ENCODE data around the gene NEUROD4. TPM values are rescaled to one million over a fixed set of nuclear protein-coding genes. Genes with fewer than 3 reads are reported as not detected.
"Not testable (repeated sequence)": the region's sequence is repeated elsewhere in the genome, so short reads cannot be mapped to it uniquely, and the experiment has no call there.

NEUROD4 gene
- total RNA-seq, 1 experiment from 2014 or later = not detected

DNA sequence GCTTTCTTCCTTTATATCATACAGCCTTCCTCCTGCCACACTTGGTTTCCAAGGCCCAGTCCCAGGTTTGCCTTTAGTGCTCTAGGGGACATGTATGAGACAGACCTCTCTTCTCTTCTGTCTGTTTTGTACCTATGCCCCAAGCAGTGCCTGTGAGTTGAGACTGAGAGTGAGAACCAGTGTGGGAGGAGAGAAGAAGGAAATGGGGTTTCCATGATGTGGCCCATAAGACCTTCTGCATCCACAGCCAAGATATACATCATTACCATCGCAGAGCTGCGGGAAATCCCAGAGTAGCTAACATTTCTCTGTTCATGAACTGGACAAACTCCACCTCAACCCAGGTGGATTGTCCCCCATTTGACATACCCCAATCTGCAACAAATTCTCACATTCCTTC lies 38.0 kb upstream of the NEUROD4 start:
- CTCF ChIA-PET = no interaction called here
- Histone ChIP-seq H3K4me1 (ENCODE audit: insufficient read depth, low read length, poor library complexity, severe bottlenecking) (no peaks in the 10 kb centered on the region), H3K36me3 (ENCODE audit: insufficient read depth, low read length, poor library complexity, severe bottlenecking) (no peaks in the 10 kb centered on the region), H3K9me3 (ENCODE audit: low read depth, low read length, poor library complexity, severe bottlenecking) (no peaks in the 10 kb centered on the region), H3K27ac (ENCODE audit: low read depth, low read length, poor library complexity, severe bottlenecking) (no peak overlapping the region), H3K27me3 (replicated peaks; ENCODE audit: insufficient read depth, low read depth, low read length, poor library complexity) (no peaks in the 10 kb centered on the region), H3K4me3 (ENCODE audit: low read depth, low read length, poor library complexity, severe bottlenecking) (no peak overlapping the region)
- DNase-seq (ENCODE audit: low spot score) = no peak
- TF ChIP-seq EZH2 (IDR thresholded peaks at IDR 0.05; ENCODE audit: borderline replicate concordance, low read depth, low read length, poor library complexity, severe bottlenecking) = no peak
- no peak for TF ChIP-seq CTCF (conservative IDR thresholded peaks at IDR 0.05; ENCODE audit: low read depth, low read length)
- POLR2A ChIA-PET (ENCODE audit: low non-redundant PET) = no interaction called here
- intact Hi-C loops (cut with micrococcal nuclease; ENCODE audit: unreplicated experiment) = no loop called here
- no TSS peak for BruUV-seq (replicated peaks)

DNA sequence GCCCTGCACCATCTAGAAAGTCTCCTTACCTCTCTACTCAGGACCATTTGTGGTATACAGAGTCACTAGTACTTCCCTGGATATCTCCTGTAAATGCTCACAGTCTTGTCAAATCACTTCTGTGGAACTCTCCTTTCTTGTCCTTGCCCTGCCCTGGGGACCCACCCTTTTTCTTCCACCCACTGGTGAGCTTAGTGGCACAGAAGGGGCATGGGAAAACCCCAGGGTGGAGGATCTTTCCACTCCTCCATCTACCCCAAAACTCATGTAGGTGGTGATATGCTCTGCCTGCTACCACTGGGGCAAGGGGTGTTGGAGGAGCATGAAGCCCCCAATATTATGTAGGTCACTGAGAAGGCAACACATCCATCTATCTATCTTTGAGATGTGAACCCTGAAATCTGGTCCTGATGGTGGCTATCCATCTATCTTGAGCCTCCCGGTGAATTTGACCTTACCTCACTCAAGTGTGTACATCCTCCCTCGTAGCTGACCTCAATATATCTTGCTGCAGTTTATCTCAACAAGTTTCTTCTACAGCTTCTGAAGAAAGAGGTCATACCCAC lies 36.2 kb upstream of the NEUROD4 start:
- H3K4me1 ChIP-seq (ENCODE audit: insufficient read depth, low read length, poor library complexity, severe bottlenecking) = no peaks in the 10 kb centered on the region
- POLR2A ChIA-PET (ENCODE audit: low non-redundant PET) = no interaction called here
- intact Hi-C loops (cut with micrococcal nuclease; ENCODE audit: unreplicated experiment) = no loop called here
- TF ChIP-seq EZH2 (IDR thresholded peaks at IDR 0.05; ENCODE audit: borderline replicate concordance, low read depth, low read length, poor library complexity, severe bottlenecking) = no peak
- TF ChIP-seq CTCF (conservative IDR thresholded peaks at IDR 0.05; ENCODE audit: low read depth, low read length) = no peak
- no peak for DNase-seq (ENCODE audit: low spot score)
- no peaks in the 10 kb centered on the region for H3K36me3 ChIP-seq (ENCODE audit: insufficient read depth, low read length, poor library complexity, severe bottlenecking)
- no peak overlapping the region for H3K27ac ChIP-seq (ENCODE audit: low read depth, low read length, poor library complexity, severe bottlenecking)
- H3K4me3 ChIP-seq (ENCODE audit: low read depth, low read length, poor library complexity, severe bottlenecking) = no peak overlapping the region
- no peaks in the 10 kb centered on the region for H3K9me3 ChIP-seq (ENCODE audit: low read depth, low read length, poor library complexity, severe bottlenecking)
- no TSS peak for BruUV-seq (replicated peaks)
- CTCF ChIA-PET = no interaction called here
- no peaks in the 10 kb centered on the region for H3K27me3 ChIP-seq (replicated peaks; ENCODE audit: insufficient read depth, low read depth, low read length, poor library complexity)

GRCh38 chr12:54984658-54985376 lies 35.0 kb upstream of the NEUROD4 start, which contains the start of gene TESPA1:
TSS of gene TESPA1 (minus strand) at chr12:54984762. CDS start at chr12:54974562, 10,200 bp downstream.
- DNase-seq (ENCODE audit: low spot score) = no peak
- H3K4me1 ChIP-seq (ENCODE audit: insufficient read depth, low read length, poor library complexity, severe bottlenecking) = no peaks in the 10 kb centered on the region
- no TSS peak for BruUV-seq (replicated peaks)
- H3K36me3 ChIP-seq (ENCODE audit: insufficient read depth, low read length, poor library complexity, severe bottlenecking) = no peaks in the 10 kb centered on the region
- no peak for TF ChIP-seq EZH2 (IDR thresholded peaks at IDR 0.05; ENCODE audit: borderline replicate concordance, low read depth, low read length, poor library complexity, severe bottlenecking)
- TF ChIP-seq CTCF (conservative IDR thresholded peaks at IDR 0.05; ENCODE audit: low read depth, low read length) = no peak
- no peaks in the 10 kb centered on the region for H3K27me3 ChIP-seq (replicated peaks; ENCODE audit: insufficient read depth, low read depth, low read length, poor library complexity)
- intact Hi-C loops (cut with micrococcal nuclease; ENCODE audit: unreplicated experiment) = no loop called here
- POLR2A ChIA-PET (ENCODE audit: low non-redundant PET) = no interaction called here
- no peaks in the 10 kb centered on the region for H3K9me3 ChIP-seq (ENCODE audit: low read depth, low read length, poor library complexity, severe bottlenecking)
- no peak within 1 kb of the TSS for H3K27ac ChIP-seq (ENCODE audit: low read depth, low read length, poor library complexity, severe bottlenecking)
- CTCF ChIA-PET = no interaction called here
- H3K4me3 ChIP-seq (ENCODE audit: low read depth, low read length, poor library complexity, severe bottlenecking) = no peak within 1 kb of the TSS

DNA sequence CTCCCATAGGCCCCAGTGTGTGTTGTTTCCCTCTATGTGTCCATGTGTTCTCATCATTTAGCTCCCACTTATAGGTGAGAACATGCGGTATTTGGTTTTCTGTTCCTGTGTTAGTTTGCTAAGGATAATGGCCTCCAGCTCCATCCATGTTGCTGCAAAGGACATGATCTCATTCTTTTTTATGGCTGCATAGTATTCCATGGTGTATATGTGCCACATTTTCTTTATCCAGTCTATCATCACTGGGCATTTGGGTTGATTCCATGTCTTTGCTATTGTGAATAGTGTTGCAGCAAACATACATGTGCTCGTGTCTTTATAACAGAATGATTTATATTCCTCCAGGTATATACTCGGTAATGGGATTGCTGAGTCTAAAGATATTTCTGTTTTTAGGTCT lies 33.0 kb upstream of the NEUROD4 start:
- not testable (repeated sequence) for H3K9me3 ChIP-seq (ENCODE audit: low read depth, low read length, poor library complexity, severe bottlenecking)

More for the DNA sequence above, 33.0 kb upstream of the NEUROD4 start:
- H3K4me1 ChIP-seq (ENCODE audit: insufficient read depth, low read length, poor library complexity, severe bottlenecking); CTCF ChIA-PET; H3K27ac ChIP-seq (ENCODE audit: low read depth, low read length, poor library complexity, severe bottlenecking); intact Hi-C loops (cut with micrococcal nuclease; ENCODE audit: unreplicated experiment); H3K4me3 ChIP-seq (ENCODE audit: low read depth, low read length, poor library complexity, severe bottlenecking); H3K36me3 ChIP-seq (ENCODE audit: insufficient read depth, low read length, poor library complexity, severe bottlenecking); H3K27me3 ChIP-seq (replicated peaks; ENCODE audit: insufficient read depth, low read depth, low read length, poor library complexity); DNase-seq (ENCODE audit: low spot score); BruUV-seq (replicated peaks); POLR2A ChIA-PET (ENCODE audit: low non-redundant PET): not testable (repeated sequence)

Measured in A673 (cell line).